Effector memory CD4-positive, alpha-beta T cell (primary cell): ENCODE results near the gene FANCG.

Experiments used
- DNase-seq, 3 donors: peaks; one replicate each; pipeline ENCODE4 v3.0.0-alpha.2; 2020
- H3K27ac ChIP-seq: 2 replicates; pipeline ENCODE4 v1.7.0; 2013; ENCODE audit warnings: mild to moderate bottlenecking, low read length, moderate library complexity; ENCODE audit not compliant: insufficient read depth, poor library complexity, severe bottlenecking
- H3K27me3 ChIP-seq: replicated peaks from 2 replicates; pipeline ENCODE4 v1.7.0; 2013; ENCODE audit warnings: mild to moderate bottlenecking, low read length; ENCODE audit not compliant: insufficient read depth, control insufficient read depth, poor library complexity, severe bottlenecking
- H3K36me3 ChIP-seq: 2 replicates; pipeline ENCODE4 v1.7.0; 2013; ENCODE audit warnings: mild to moderate bottlenecking, low read length, moderate library complexity; ENCODE audit not compliant: control insufficient read depth, insufficient read depth
- H3K4me1 ChIP-seq: 2 replicates; pipeline ENCODE4 v1.7.0; 2013; ENCODE audit warnings: low read length, mild to moderate bottlenecking; ENCODE audit not compliant: control insufficient read depth, insufficient read depth, poor library complexity, severe bottlenecking
- H3K4me3 ChIP-seq: 2 replicates; pipeline ENCODE4 v1.7.0; 2013; ENCODE audit warnings: low read length, low read depth, mild to moderate bottlenecking; ENCODE audit not compliant: insufficient read depth, poor library complexity, severe bottlenecking
- H3K9me3 ChIP-seq: 2 replicates; pipeline ENCODE4 v1.7.0; 2013; ENCODE audit warnings: mild to moderate bottlenecking, low read length, moderate library complexity; ENCODE audit not compliant: control insufficient read depth

The FANCG gene

DNA sequence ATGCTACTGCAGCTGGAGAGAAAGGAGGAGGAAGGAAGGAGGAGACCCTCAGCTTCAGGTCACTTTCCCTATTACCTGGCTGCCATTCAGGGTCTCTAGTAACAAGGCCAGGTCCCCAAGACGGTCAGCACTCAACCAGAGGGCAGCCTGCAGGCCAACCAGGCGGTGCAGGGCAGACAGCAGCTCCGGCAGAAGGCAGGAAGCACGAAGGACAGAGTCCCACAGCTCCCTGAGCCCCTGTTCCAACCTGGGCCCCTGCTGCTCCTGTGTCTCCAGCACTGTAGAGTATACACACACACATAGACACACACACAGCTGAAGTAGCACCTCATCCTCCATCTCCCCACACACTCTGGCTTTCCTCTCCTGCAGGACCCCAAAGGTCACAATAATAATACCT, 1.7 kb downstream of the FANCG start:
- Histone ChIP-seq H3K36me3 (no peaks in the 10 kb centered on the region), H3K27ac (no peak overlapping the region), H3K4me1 (peaks cover 7% of the 10 kb centered on the region), H3K9me3 (no peaks in the 10 kb centered on the region), H3K4me3 (no peak overlapping the region), H3K27me3 (no peaks in the 10 kb centered on the region)
- DNase-seq, result no peak

DNA sequence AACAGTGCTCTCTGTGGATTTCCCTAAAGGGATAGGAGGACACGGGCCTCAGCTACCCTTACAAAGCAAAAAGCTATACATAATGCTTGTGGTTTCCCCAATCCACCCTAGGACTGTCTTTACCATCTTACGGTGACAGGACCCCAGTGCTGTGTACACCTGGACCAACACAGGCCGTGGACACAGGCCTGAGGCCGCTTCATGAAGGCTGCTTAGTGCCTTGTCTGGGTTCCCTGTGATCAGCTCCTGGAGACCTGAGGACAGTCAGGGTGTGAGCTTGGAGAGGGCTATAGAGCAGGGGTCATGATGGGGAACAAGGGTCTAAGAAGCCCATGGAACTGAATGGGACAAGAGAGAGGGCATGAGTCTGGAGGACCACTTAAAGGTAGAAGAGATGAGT, 2.9 kb downstream of the FANCG start:
- H3K27me3 ChIP-seq, result no peaks in the 10 kb centered on the region
- H3K27ac ChIP-seq, result no peak overlapping the region
- H3K36me3 ChIP-seq, result no peaks in the 10 kb centered on the region
- no peak for DNase-seq
- H3K4me1 ChIP-seq, result peaks cover 10% of the 10 kb centered on the region
- H3K9me3 ChIP-seq, result no peaks in the 10 kb centered on the region
- no peak overlapping the region for H3K4me3 ChIP-seq

DNA sequence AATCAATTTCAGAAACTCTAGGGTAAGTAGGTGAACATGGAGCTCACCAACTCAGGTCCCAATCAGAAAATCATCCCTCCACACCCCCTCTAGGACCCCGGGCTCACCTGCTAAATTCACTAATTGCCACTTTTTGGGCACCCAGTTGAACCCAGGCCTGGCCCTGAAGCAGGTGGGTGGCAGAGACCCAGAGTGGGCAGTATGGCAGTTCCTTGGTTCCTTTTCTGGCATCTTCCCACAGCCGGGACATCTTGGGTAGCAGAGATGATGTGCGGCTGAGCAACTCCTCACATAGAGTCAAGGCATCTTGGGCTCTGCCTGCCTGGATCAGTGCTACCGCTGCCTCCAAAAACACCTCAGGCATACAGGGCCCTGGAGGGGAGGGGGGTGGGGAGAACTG, 4.4 kb downstream of the FANCG start:
- Histone ChIP-seq H3K27me3 (no peaks in the 10 kb centered on the region), H3K36me3 (no peaks in the 10 kb centered on the region), H3K27ac (no peak overlapping the region), H3K4me3 (no peak overlapping the region), H3K4me1 (peaks cover 15% of the 10 kb centered on the region), H3K9me3 (no peaks in the 10 kb centered on the region)
- DNase-seq, result no peak

DNA sequence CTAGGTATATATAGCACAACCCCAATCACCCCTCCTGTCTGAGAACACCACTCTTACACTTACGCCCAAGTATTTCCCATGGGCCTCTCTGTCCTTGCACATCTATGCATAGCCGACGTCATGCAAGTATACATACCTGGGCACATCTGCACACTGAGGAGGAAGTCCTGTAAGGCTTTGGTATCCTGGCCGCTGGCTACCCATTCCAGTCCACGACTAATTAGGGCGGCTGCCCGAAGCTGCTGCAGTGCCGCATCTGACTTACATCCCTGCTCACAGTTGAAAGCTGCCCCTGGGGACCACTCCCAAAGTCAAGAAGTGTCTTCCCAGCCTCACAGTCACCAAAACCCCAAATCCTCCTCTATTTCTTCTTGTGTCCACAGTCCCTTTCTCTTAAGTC, 5.0 kb downstream of the FANCG start:
- Histone ChIP-seq H3K9me3 (no peaks in the 10 kb centered on the region), H3K36me3 (no peaks in the 10 kb centered on the region), H3K4me1 (peaks cover 16% of the 10 kb centered on the region), H3K4me3 (no peak overlapping the region), H3K27ac (no peak overlapping the region), H3K27me3 (no peaks in the 10 kb centered on the region)
- DNase-seq, result no peak

DNA sequence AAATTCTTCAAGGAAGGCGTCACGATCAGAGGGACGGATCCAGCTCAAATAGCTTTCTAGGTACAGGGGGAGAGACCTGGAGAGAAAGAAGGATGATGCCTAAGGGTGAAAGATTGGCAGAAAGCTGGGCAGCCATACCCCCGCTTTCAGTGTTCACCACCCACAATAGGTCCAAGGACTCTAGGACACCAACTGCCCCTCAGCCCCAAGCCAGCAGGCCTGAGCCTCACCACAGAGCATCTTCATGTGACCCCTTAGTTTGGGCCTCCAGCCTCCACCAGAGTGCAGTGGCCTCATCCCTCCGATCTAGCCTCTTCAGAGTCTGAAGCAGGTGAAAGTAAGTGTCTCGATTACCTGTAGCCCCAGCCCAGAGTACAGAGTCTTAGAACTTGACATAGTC, 5.6 kb downstream of the FANCG start:
- Histone ChIP-seq H3K27me3 (no peaks in the 10 kb centered on the region), H3K9me3 (no peaks in the 10 kb centered on the region), H3K4me1 (peaks cover 23% of the 10 kb centered on the region), H3K36me3 (no peaks in the 10 kb centered on the region), H3K27ac (no peak overlapping the region), H3K4me3 (no peak overlapping the region)
- no peak for DNase-seq

DNA sequence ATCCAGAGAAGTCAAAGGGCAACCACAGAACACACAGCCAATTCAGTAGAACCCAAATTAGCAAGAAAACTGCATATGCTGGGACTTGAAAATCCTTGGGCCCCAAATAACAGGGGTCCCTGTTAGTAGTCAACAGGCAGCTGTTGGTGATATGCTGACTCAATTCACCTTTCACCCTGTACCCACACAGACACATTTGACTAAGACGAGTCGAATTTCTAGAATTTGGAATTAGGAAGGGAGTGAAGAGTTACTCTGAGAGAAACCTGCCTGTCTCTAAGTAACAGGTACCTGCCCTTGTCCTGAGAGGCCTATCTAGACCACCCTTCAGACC, 6.5 kb downstream of the FANCG start:
- no peaks in the 10 kb centered on the region for H3K27me3 ChIP-seq

DNA sequence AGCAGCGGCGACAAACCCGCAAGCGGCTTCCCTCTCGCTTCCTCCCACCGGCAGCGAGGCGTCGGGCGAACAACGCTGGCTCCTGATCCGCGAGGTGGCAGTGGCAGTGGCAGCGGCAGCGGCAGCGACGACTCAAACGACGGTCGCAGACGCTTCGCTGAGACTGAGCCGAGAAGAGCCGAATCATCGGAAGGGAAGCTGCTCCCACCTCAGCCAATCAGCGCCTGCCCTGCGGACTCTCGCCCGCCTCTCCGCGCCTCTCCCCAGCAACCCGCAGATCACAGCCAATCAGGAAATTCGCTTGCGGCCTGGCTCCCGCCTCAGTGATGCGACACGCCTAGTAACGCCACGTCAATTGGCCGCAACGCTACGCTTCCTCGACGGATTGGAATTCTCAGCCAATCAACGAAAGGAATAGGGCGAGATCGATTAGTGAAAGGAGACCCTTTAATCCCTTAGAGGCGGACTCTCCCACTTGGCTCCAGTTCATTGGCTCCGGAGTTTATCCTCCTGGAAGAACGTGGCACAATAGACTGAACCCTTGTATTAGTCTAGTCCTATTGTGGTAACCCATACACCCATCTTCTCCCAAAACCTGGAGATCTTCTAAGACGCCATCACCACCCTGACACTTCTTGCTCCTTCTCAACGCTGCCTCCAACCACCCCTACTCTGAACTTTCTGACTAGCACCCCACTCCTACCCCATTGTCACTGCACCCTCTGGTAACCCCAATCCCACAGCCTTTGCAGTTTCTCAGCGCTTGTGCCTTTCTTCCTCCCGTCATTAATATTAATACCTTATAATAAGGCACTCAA, 7.1 kb downstream of the FANCG start, which contains the start of gene VCP:
Gene VCP (minus strand): TSS at position 165 of the 818 bp plus-strand sequence. CDS start 272 bp downstream, outside the sequence.
- H3K9me3 ChIP-seq, result no peaks in the 10 kb centered on the region
- H3K4me1 ChIP-seq, result peaks cover 29% of the 10 kb centered on the region
- H3K27ac ChIP-seq, result peak within 1 kb of the TSS; percentile 95
- peak within 1 kb of the TSS; percentile 88 for H3K4me3 ChIP-seq
- no peaks in the 10 kb centered on the region for H3K27me3 ChIP-seq
- DNase-seq, result peak; percentile 96 to 97 (median 97)
- H3K36me3 ChIP-seq, result peaks cover 4% of the 10 kb centered on the region

More for the DNA sequence above, 6.5 kb downstream of the FANCG start:
- no peak for DNase-seq
- H3K27ac ChIP-seq, result peak overlapping the region; percentile 95
- H3K36me3 ChIP-seq, result no peaks in the 10 kb centered on the region
- H3K9me3 ChIP-seq, result no peaks in the 10 kb centered on the region
- peaks cover 29% of the 10 kb centered on the region for H3K4me1 ChIP-seq
- H3K4me3 ChIP-seq, result peak overlapping the region; percentile 24

DNA sequence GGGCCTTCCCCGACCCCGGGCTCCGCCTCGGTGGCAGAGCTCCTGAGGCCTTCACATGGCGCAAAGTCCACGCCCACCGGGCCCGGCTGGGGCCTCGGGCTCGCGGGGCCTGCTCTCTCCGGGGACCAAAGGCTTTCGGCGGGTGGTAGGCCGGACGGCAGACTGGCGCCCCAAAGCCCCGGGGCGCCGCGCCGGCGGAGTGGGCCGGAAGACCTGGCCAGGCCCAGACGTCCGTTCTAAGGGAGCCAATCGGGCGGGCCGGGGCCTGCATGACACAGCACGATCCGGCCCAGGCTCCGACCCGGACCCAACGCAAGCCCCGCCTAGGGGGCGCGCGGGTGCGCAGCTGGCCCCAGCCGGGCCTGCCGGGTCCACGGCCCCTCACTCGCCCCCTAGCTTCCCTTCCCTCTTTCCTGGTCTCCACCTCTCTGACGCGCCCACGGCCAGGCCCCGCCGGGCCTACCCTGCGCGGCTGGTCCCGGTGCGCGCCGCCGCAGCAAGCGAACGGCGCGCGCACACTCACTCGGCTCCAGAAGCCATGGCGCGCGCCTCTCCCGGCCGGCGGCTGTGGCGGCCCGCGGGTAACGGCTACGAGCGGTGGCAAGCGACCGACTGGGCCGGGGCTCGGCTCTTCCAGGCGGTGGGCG, 7.8 kb downstream of the FANCG start:
- peak; percentile 62 to 73 (median 70) for DNase-seq
- Histone ChIP-seq H3K4me1 (peaks cover 29% of the 10 kb centered on the region), H3K27ac (peak overlapping the region; percentile 95), H3K9me3 (no peaks in the 10 kb centered on the region), H3K36me3 (peaks cover 12% of the 10 kb centered on the region), H3K4me3 (peak overlapping the region; percentile 88), H3K27me3 (no peaks in the 10 kb centered on the region)

DNA sequence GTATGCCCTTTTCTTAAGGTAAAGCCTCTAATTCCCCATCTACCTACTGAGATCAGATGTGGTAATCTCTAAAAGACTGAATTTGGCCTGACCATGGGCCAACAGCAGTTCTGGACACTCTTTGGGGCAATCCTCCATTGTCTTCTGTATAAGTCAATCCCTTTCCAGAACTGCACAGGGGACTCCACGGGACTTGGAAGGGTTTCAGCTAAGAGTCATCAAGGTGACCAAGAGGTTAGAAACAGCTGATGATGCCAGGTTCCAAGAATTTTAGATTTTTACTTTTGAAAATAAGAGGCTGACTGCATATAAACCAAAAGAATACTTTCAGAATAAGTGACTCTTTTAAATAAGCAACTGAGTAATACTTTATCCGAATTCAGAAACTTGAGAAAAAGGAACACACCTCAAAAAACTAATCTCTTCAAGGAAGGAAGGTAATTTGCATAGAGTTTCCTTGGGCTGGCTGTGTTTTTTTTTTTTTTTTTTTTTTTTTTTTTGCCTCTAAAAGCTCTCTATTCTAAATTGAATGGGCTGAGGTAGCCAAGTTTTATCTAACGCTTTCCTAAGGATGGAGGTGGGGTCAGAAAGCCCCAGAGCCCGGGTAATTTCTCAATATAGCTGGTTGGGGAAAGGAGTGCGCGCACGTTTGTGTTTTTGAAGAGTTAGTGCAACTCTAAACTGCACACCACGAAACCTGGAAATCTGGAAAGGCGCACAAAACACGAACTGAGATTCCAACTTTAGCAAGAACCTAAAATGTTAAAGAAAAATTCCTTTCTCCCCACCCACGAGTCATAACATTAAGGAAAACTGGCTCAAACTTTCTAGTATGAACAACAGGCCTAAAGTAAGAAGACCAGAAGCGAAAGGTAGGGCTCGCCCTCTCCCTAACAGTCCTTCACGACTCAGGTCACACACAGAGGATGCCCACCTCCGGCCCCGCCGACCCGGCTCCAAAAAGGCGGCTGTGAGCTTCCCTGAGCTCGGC, 8.6 kb downstream of the FANCG start:
- peak in 1 of 3 donors; percentile 4 for DNase-seq
- peak overlapping the region; percentile 95 for H3K27ac ChIP-seq
- H3K4me3 ChIP-seq, result peak overlapping the region; percentile 88
- H3K27me3 ChIP-seq, result no peaks in the 10 kb centered on the region
- H3K9me3 ChIP-seq, result no peaks in the 10 kb centered on the region
- H3K4me1 ChIP-seq, result peaks cover 29% of the 10 kb centered on the region
- H3K36me3 ChIP-seq, result peaks cover 20% of the 10 kb centered on the region
